HCT116 (cell line): ENCODE data around the gene CDCA7. TPM values are rescaled to one million over a fixed set of nuclear protein-coding genes. Genes with fewer than 3 reads are reported as not detected.

Source experiments
- ATAC-seq: fragments of 200-7000 bp; cut with Tn5 transposase; 2 replicates; pipeline ENCODE4 v1.9.1; 2020; ENCODE audit warnings: mild to moderate bottlenecking, moderate library complexity
- BruUV-seq: library from RNA; stranded (reverse); fragments of 400-500 nt; replicated peaks from 2 replicates; lab custom pipeline; 2021; lab: Mats Ljungman, UMichigan
- CTCF ChIA-PET: fragments of 300-600 bp; sonication (Branson Sonifier 250); formaldehyde crosslinking; loops from one replicate; lab custom pipeline; 2021; ENCODE audit warnings: antibody characterized with exemption; lab: Charles Lee
- POLR2A ChIA-PET: fragments of 300-600, 350-600 bp; sonication (Branson Sonifier 250); formaldehyde crosslinking; loops from one replicate; lab custom pipeline; 2021; ENCODE audit warnings: antibody characterized with exemption; lab: Charles Lee
- RAD21 ChIA-PET, 2 experiments: fragments of 300-600 bp; sonication (Branson Sonifier 250); formaldehyde crosslinking; loops; one replicate each; lab custom pipeline; 2023; ENCODE audit warnings: low total read pairs in 2 of 2; ENCODE audit not compliant: uncharacterized antibody in 2 of 2, unreplicated experiment in 2 of 2, low non-redundant PET in 1 of 2; lab: Charles Lee
- DNase-seq: peaks from one replicate; pipeline ENCODE4 v3.0.0-alpha.2; 2010; ENCODE audit warnings: low read depth, low spot score
- H2AFZ ChIP-seq: fragments of 200-600 bp; shearing (Covaris generic), sonication (generic); 2 replicates; pipeline ENCODE4 v1.6.1; 2017; ENCODE audit warnings: low read depth, mixed run types, mixed read lengths, antibody characterized with exemption, low read length; ENCODE audit not compliant: poor library complexity, severe bottlenecking
- H3K27ac ChIP-seq: 2 replicates; pipeline ENCODE4 v1.5.1; 2012; ENCODE audit warnings: low read depth, low read length
- H3K27me3 ChIP-seq: fragments of 200-600 bp; sonication (generic); 2 replicates; pipeline ENCODE4 v1.6.1; 2016; ENCODE audit warnings: mixed run types, low read length, mixed read lengths; ENCODE audit not compliant: insufficient read depth
- H3K36me3 ChIP-seq, 2 experiments: fragments of 200-500 bp in 1 of 2; fragments of 200-600 bp in 1 of 2; sonication (Bioruptor generic) in 1 of 2; sonication (generic) in 1 of 2; 2 replicates each; pipeline versions ENCODE4 v1.5.1 to v1.6.1; 2014 to 2016; ENCODE audit warnings: low read length in 2 of 2, inconsistent platforms in 1 of 2, mixed read lengths in 1 of 2, mixed run types in 1 of 2; ENCODE audit not compliant: insufficient read depth in 2 of 2, control insufficient read depth in 1 of 2
- H3K4me1 ChIP-seq, 2 experiments: fragments of 200-600 bp in 1 of 2; sonication (generic) in 1 of 2; 2 replicates each; pipeline versions ENCODE4 v1.5.1 to v1.6.1; 2012 to 2017; ENCODE audit warnings: low read length in 2 of 2, inconsistent platforms in 1 of 2, mild to moderate bottlenecking in 1 of 2, mixed read lengths in 1 of 2, mixed run types in 1 of 2, moderate library complexity in 1 of 2; ENCODE audit not compliant: insufficient read depth in 2 of 2, control insufficient read depth in 1 of 2
- H3K4me2 ChIP-seq: fragments of 200-600 bp; sonication (generic); 2 replicates; pipeline ENCODE4 v1.6.1; 2017; ENCODE audit warnings: mixed run types, low read length, mixed read lengths
- H3K4me3 ChIP-seq, 2 experiments: fragments of 200-600 bp in 1 of 2; sonication (generic) in 1 of 2; replicated peaks in 1 of 2; 2 replicates each; pipeline ENCODE4 v1.5.1; 2011 to 2016; ENCODE audit warnings: low read length in 2 of 2, control low read depth in 1 of 2, low read depth in 1 of 2, mild to moderate bottlenecking in 1 of 2, mixed read lengths in 1 of 2, mixed run types in 1 of 2
- H3K79me2 ChIP-seq: fragments of 200-600 bp; sonication (generic); 2 replicates; pipeline ENCODE4 v1.6.1; 2017; ENCODE audit warnings: mild to moderate bottlenecking, mixed run types, low read length, moderate library complexity, mixed read lengths; ENCODE audit not compliant: insufficient read depth
- H3K9ac ChIP-seq: fragments of 200-600 bp; sonication (generic); 2 replicates; pipeline ENCODE4 v1.6.1; 2016; ENCODE audit warnings: low read length, mixed read lengths
- H3K9me2 ChIP-seq: fragments of 200-600 bp; sonication (generic), shearing (Covaris generic); 2 replicates; pipeline ENCODE4 v1.6.1; 2017; ENCODE audit warnings: mixed run types, mild to moderate bottlenecking, moderate library complexity; ENCODE audit not compliant: insufficient read depth
- H3K9me3 ChIP-seq, 2 experiments: fragments of 200-500 bp in 1 of 2; fragments of 200-600 bp in 1 of 2; sonication (Bioruptor generic) in 1 of 2; sonication (generic) in 1 of 2; 2 replicates each; pipeline ENCODE4 v1.6.1; 2014 to 2017; ENCODE audit warnings: low read length in 2 of 2, mixed read lengths in 2 of 2, inconsistent platforms in 1 of 2, low read depth in 1 of 2, mild to moderate bottlenecking in 1 of 2, mixed run types in 1 of 2, moderate library complexity in 1 of 2; ENCODE audit not compliant: control insufficient read depth in 1 of 2, insufficient read depth in 1 of 2
- H4K20me1 ChIP-seq: fragments of 200-600 bp; sonication (generic), shearing (Covaris generic); 2 replicates; pipeline ENCODE4 v1.6.1; 2017; ENCODE audit warnings: mixed run types, mild to moderate bottlenecking, moderate library complexity; ENCODE audit not compliant: insufficient read depth
- ATF3 ChIP-seq: IDR thresholded peaks from 2 replicates; pipeline ENCODE4 v1.6.1; 2012
- CBX3 ChIP-seq: IDR thresholded peaks from 2 replicates; pipeline ENCODE4 v1.6.1; 2012; ENCODE audit warnings: low read depth
- CEBPB ChIP-seq: IDR thresholded peaks from 2 replicates; pipeline ENCODE4 v1.6.1; 2012; ENCODE audit warnings: low read depth
- ELF1 ChIP-seq: IDR thresholded peaks from 2 replicates; pipeline ENCODE4 v1.6.1; 2012; ENCODE audit warnings: low read depth, borderline replicate concordance
- EZH2 ChIP-seq: fragments of 200-600 bp; sonication (generic); IDR thresholded peaks from 2 replicates; pipeline ENCODE4 v1.6.1; 2017; ENCODE audit warnings: antibody characterized with exemption, mixed run types
- EZH2phosphoT487 ChIP-seq: fragments of 200-600 bp; IDR thresholded peaks from 2 replicates; pipeline ENCODE4 v1.6.1; 2018; ENCODE audit warnings: antibody characterized with exemption, borderline replicate concordance
- FOSL1 ChIP-seq: IDR thresholded peaks from 2 replicates; pipeline ENCODE4 v1.6.1; 2012; ENCODE audit warnings: low read depth
- JUND ChIP-seq: IDR thresholded peaks from 2 replicates; pipeline ENCODE4 v1.6.1; 2012
- MAX ChIP-seq: IDR thresholded peaks from 2 replicates; pipeline ENCODE4 v1.6.1; 2012
- REST ChIP-seq: IDR thresholded peaks from 2 replicates; pipeline ENCODE4 v1.6.1; 2012; ENCODE audit warnings: low read depth
- SIN3A ChIP-seq: IDR thresholded peaks from 2 replicates; pipeline ENCODE4 v1.6.1; 2012; ENCODE audit warnings: low read depth
- SP1 ChIP-seq: IDR thresholded peaks from 2 replicates; pipeline ENCODE4 v1.6.1; 2012; ENCODE audit warnings: low read depth
- SRF ChIP-seq: IDR thresholded peaks from 2 replicates; pipeline ENCODE4 v1.6.1; 2012; ENCODE audit warnings: low read depth
- TCF7L2 ChIP-seq: IDR thresholded peaks from 2 replicates; pipeline ENCODE4 v1.7.0; 2011; ENCODE audit warnings: borderline replicate concordance, inconsistent platforms; ENCODE audit not compliant: insufficient read depth, insufficient read length; ENCODE audit errors: extremely low read depth
- ZBTB33 ChIP-seq: IDR thresholded peaks from 2 replicates; pipeline ENCODE4 v1.6.1; 2011; ENCODE audit warnings: mild to moderate bottlenecking, low read length, moderate library complexity; ENCODE audit not compliant: insufficient replicate concordance; ENCODE audit errors: extremely low read depth
- ZNF274 ChIP-seq: fragments of 200-500 bp; sonication (Bioruptor generic); IDR thresholded peaks from 2 replicates; pipeline ENCODE4 v1.6.1; 2014; ENCODE audit warnings: mild to moderate bottlenecking, low read depth, low read length, inconsistent platforms
- intact Hi-C: fragments of 100-400 bp; cut with micrococcal nuclease; formaldehyde crosslinking; loops from 2 replicates; pipeline ENCODE4 v1.10.0; 2022
- total RNA-seq: library from RNA; stranded (reverse); gene quantifications from one replicate; pipeline ENCODE4 v1.2.1, GENCODE V29; 2021; ENCODE audit not compliant: unreplicated experiment

The CDCA7 gene
- total RNA-seq, 1 experiment from 2014 or later, result 57.9 TPM

- no peak for TF ChIP-seq REST
- TF ChIP-seq SIN3A, result no peak
- no peak for TF ChIP-seq ZBTB33
- no peak for TF ChIP-seq CEBPB
- no peak for TF ChIP-seq ZNF274
- TF ChIP-seq EZH2phosphoT487, result no peak
- no peak for TF ChIP-seq CBX3
- TF ChIP-seq ATF3, result no peak
- TF ChIP-seq SRF, result no peak
- no peak for TF ChIP-seq JUND
- TF ChIP-seq MAX, result no peak
- TF ChIP-seq ELF1, result no peak
- TF ChIP-seq SP1, result no peak
- no peak for TF ChIP-seq EZH2
- TF ChIP-seq FOSL1, result no peak
- TF ChIP-seq TCF7L2, result no peak
- CTCF ChIA-PET, result no interaction called here
- BruUV-seq, result no TSS peak
- H3K9me3 ChIP-seq, result no peaks in the 10 kb centered on the region
- ATAC-seq (no peak), DNase-seq (no peak)
- no peaks in the 10 kb centered on the region for H3K27me3 ChIP-seq
- H3K9ac ChIP-seq, result no peak overlapping the region
- H3K4me3 ChIP-seq, result no peak overlapping the region
- H2AFZ ChIP-seq, result no peak overlapping the region
- POLR2A ChIA-PET, result no interaction called here
- no peak overlapping the region for H3K27ac ChIP-seq
- no peaks in the 10 kb centered on the region for H3K36me3 ChIP-seq
- no peak overlapping the region for H3K4me2 ChIP-seq
- no peaks in the 10 kb centered on the region for H4K20me1 ChIP-seq
- H3K79me2 ChIP-seq, result no peaks in the 10 kb centered on the region
- no peaks in the 10 kb centered on the region for H3K4me1 ChIP-seq
- RAD21 ChIA-PET, result no interaction called here
- intact Hi-C loops, result no loop called here
- H3K9me2 ChIP-seq, result no peaks in the 10 kb centered on the region
Observed at GRCh38 chr2:173392731-173393130, 38.1 kb downstream of the CDCA7 start.
